Uterus (tissue), 4 donors: ENCODE measurements around the gene CLEC9A. TPM values are rescaled to one million over a fixed set of nuclear protein-coding genes. Genes with fewer than 3 reads are reported as not detected.
"Not testable (repeated sequence)": the region's sequence is repeated elsewhere in the genome, so short reads cannot be mapped to it uniquely, and the experiment has no call there.

Experiments used
- DNase-seq, 2 donors: peaks; one replicate each; pipeline ENCODE4 v3.0.0-alpha.2; 2019 to 2020
- H3K27ac ChIP-seq, 2 donors: fragments of 200-600 bp; sonication (generic); 1 replicate in 1 of 2; 2 replicates in 1 of 2; pipeline ENCODE4 v1.5.1; 2016 to 2018
- H3K27me3 ChIP-seq, 2 donors: fragments of 200-600 bp; sonication (generic); one replicate each; pipeline ENCODE4 v1.5.1; 2018 to 2019; ENCODE audit warnings: control low read depth in 1 of 2
- H3K36me3 ChIP-seq, 2 donors: fragments of 200-600 bp; sonication (generic); one replicate each; pipeline ENCODE4 v1.5.1; 2019; ENCODE audit warnings: control low read depth in 1 of 2
- H3K4me1 ChIP-seq, 2 donors: fragments of 200-600 bp; sonication (generic); one replicate each; pipeline ENCODE4 v1.5.1; 2018 to 2019; ENCODE audit warnings: control low read depth in 1 of 2
- H3K4me3 ChIP-seq, 2 donors: fragments of 200-600 bp; sonication (generic); 1 replicate in 1 of 2; 2 replicates in 1 of 2; pipeline ENCODE4 v1.5.1; 2018 to 2019; ENCODE audit warnings: mild to moderate bottlenecking in 1 of 2
- H3K9me3 ChIP-seq, 2 donors: fragments of 200-600 bp; sonication (generic); one replicate each; pipeline ENCODE4 v1.5.1; 2019; ENCODE audit warnings: control low read depth in 1 of 2
- POLR2A ChIP-seq, 2 donors: fragments of 450-650 bp; IDR thresholded peaks; one replicate each; pipeline ENCODE4 v1.6.1; 2016; ENCODE audit warnings: antibody characterized with exemption in 2 of 2, mild to moderate bottlenecking in 1 of 2, moderate library complexity in 1 of 2
- intact Hi-C: fragments of 100-400 bp; cut with DNase I; formaldehyde crosslinking; loops from one replicate; pipeline ENCODE4 v1.15.1; 2023; ENCODE audit warnings: low total_unique reads
- total RNA-seq, 4 donors: library from RNA; depleted of rRNA in 3 of 4; stranded (reverse); fragments of >200 nt in 3 of 4; gene quantifications; one replicate each; pipeline versions ENCODE4 v1.1.0 to v1.2.4, GENCODE V29; 2014 to 2023
- TF ChIP-seq, protein P1 (sequence below), 4 experiments: fragments of 200-600 bp in 2 of 4; fragments of 450-650 bp in 2 of 4; sonication (generic) in 2 of 4; IDR thresholded peaks; one replicate each; pipeline ENCODE4 v1.5.1; 2016 to 2019; ENCODE audit warnings: antibody characterized with exemption in 4 of 4, mild to moderate bottlenecking in 2 of 4, moderate library complexity in 1 of 4
- donor health status: DM: yes; HTN: yes; CAD: no.

The CLEC9A gene
- total RNA-seq, 4 donors from 2014 or later, result 0.90 TPM; not detected in 3

DNA sequence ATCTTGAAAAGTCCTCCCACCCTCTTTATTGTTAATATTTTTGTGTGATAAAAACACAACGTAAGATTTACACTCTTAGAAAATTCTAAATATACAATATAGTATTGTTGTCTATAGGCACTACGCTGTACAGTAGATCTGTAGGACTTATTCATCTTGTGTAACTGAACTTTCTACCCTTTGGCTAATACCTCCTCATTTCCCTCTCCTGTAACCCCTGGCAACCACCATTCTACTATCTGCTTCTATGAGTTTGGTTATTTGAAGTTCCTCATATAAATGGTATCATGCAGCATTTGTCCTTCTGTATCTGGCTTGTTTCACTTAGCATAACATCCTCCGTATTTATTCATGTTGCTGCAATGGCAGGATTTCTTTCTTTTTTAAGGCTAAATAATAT is 5.2 kb upstream of the CLEC9A start:
- H3K27ac ChIP-seq, result no peak overlapping the region
- H3K4me3 ChIP-seq, result no peak overlapping the region
- no peaks in the 10 kb centered on the region for H3K4me1 ChIP-seq
- no peak for DNase-seq
- H3K36me3 ChIP-seq, result no peaks in the 10 kb centered on the region
- no peak for TF ChIP-seq POLR2A (IDR thresholded peaks at IDR 0.05)
- TF ChIP-seq, protein P1, sequence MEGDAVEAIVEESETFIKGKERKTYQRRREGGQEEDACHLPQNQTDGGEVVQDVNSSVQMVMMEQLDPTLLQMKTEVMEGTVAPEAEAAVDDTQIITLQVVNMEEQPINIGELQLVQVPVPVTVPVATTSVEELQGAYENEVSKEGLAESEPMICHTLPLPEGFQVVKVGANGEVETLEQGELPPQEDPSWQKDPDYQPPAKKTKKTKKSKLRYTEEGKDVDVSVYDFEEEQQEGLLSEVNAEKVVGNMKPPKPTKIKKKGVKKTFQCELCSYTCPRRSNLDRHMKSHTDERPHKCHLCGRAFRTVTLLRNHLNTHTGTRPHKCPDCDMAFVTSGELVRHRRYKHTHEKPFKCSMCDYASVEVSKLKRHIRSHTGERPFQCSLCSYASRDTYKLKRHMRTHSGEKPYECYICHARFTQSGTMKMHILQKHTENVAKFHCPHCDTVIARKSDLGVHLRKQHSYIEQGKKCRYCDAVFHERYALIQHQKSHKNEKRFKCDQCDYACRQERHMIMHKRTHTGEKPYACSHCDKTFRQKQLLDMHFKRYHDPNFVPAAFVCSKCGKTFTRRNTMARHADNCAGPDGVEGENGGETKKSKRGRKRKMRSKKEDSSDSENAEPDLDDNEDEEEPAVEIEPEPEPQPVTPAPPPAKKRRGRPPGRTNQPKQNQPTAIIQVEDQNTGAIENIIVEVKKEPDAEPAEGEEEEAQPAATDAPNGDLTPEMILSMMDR (IDR thresholded peaks at IDR 0.05), result no peak
- intact Hi-C loops, result no loop called here
- H3K9me3 ChIP-seq, result no peaks in the 10 kb centered on the region
- no peaks in the 10 kb centered on the region for H3K27me3 ChIP-seq

DNA sequence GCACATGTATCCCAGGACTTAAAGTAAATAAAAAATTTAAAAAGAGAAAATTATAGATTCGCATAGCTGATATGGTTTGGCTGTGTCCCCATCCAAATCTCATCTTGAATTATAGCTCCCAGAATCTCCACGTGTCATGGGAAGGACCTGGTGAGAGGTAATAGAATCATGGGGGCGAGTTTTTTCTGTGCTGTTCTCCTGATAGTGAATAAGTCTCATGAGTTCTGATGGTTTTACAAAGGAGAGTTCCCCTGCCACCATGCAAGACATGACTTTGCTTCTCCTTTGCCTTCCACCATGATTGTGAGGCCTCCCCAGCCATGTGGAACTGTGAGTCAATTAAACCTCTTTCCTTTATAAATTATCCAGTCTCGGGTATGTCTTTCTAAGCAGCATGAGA is 3.8 kb upstream of the CLEC9A start:
- H3K27ac ChIP-seq, DNase-seq, H3K4me3 ChIP-seq, H3K9me3 ChIP-seq, intact Hi-C loops, H3K27me3 ChIP-seq, H3K36me3 ChIP-seq, H3K4me1 ChIP-seq: not testable (repeated sequence)

DNA sequence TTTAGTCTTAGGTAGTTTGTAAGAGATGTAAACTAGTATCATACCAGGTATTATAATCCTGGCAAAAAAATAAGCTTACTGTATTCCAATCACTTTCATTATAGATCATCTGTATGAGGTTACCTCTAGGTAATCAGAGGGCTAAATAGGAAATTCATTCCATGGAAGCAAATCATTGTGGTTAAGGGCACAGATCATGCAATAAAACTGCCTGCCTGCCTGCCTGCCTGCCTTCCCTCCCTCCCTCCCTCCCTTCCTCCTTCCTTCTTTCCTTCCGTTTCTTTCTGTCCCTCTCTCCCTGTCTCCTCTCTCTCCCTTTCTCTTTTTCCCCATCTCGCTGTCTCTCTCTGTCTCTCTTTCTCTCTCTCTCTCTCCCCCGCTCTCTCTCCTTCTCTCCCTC is 3.2 kb upstream of the CLEC9A start:
- H3K27me3 ChIP-seq, result no peaks in the 10 kb centered on the region
- no peaks in the 10 kb centered on the region for H3K36me3 ChIP-seq
- H3K27ac ChIP-seq, result no peak overlapping the region
- no peak overlapping the region for H3K4me3 ChIP-seq
- no peak for DNase-seq
- no peaks in the 10 kb centered on the region for H3K9me3 ChIP-seq
- intact Hi-C loops, result no loop called here
- TF ChIP-seq POLR2A (IDR thresholded peaks at IDR 0.05), result no peak
- TF ChIP-seq, protein P1 (IDR thresholded peaks at IDR 0.05), result no peak
- H3K4me1 ChIP-seq, result no peaks in the 10 kb centered on the region

DNA sequence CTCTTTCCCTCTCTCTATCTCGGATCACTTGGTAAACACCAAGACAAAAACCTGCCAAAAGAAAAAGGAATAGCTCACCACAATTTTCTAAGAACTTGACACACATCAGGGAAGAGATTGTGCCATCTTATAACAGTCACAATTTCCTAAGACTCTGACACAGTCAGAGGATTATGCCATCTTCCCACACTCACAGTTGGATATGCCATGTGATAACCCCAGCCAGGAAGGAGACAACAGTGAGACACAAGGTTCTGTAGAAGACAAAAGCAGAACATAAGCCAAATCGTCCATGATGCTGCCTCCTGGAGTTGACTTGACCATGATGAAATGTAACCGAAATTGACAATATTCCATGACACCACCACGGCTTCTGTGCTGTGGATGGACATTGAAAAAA is 2.8 kb upstream of the CLEC9A start:
- H3K4me3 ChIP-seq, result no peak overlapping the region
- H3K9me3 ChIP-seq, result no peaks in the 10 kb centered on the region
- no peak overlapping the region for H3K27ac ChIP-seq
- no peaks in the 10 kb centered on the region for H3K4me1 ChIP-seq
- DNase-seq, result no peak
- H3K27me3 ChIP-seq, result no peaks in the 10 kb centered on the region
- no peak for TF ChIP-seq POLR2A (IDR thresholded peaks at IDR 0.05)
- TF ChIP-seq, protein P1 (IDR thresholded peaks at IDR 0.05), result no peak
- intact Hi-C loops, result no loop called here
- no peaks in the 10 kb centered on the region for H3K36me3 ChIP-seq

DNA sequence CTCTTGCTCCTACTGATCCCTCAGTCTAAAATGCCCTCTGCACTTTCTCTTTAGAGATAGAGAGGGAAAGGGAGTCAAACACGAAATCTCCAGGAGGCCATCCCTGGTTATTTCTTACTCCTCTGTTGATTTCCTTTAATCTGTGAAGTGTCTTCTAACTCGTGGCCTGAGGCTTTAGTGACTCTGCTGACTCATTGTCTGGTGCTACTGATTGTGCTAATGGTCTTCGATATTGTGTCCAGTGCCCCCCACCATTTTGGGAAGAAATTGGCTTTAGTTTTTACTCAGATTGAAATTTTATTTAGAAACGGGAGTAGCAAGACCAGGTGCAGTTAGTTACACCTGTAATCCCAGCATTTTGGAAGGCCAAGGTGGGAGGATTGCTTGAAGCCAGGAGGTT is 839 bp downstream of the CLEC9A start:
- no peak overlapping the region for H3K4me3 ChIP-seq
- DNase-seq, result no peak
- intact Hi-C loops, result no loop called here
- no peak overlapping the region for H3K27ac ChIP-seq
- no peaks in the 10 kb centered on the region for H3K4me1 ChIP-seq
- H3K27me3 ChIP-seq, result no peaks in the 10 kb centered on the region
- H3K9me3 ChIP-seq, result no peaks in the 10 kb centered on the region
- H3K36me3 ChIP-seq, result no peaks in the 10 kb centered on the region
- TF ChIP-seq, protein P1 (IDR thresholded peaks at IDR 0.05), result no peak
- no peak for TF ChIP-seq POLR2A (IDR thresholded peaks at IDR 0.05)

DNA sequence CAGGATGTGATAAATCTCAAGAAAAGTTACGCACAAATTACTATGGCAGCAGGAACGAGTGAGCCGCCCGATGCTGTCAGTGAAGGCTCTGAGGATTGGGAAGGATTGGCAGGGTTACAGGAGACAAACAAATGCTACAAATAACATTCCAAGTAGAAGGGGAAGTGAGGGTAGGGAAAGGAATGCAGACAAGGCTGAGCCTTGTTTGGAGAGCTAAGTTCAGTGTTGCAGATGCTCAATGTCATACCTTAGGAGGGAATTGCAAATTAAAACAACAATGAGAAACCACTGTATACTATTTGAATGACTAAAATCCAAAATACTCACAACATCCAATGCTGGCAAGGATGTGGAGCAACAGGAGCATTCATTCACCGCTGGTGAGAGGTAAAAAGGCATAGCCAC is 1.3 kb downstream of the CLEC9A start:
- no peak for TF ChIP-seq POLR2A (IDR thresholded peaks at IDR 0.05)
- TF ChIP-seq, protein P1 (IDR thresholded peaks at IDR 0.05), result no peak
- DNase-seq, result no peak
- Histone ChIP-seq H3K9me3 (no peaks in the 10 kb centered on the region), H3K4me1 (no peaks in the 10 kb centered on the region), H3K4me3 (no peak overlapping the region), H3K36me3 (no peaks in the 10 kb centered on the region), H3K27ac (no peak overlapping the region), H3K27me3 (no peaks in the 10 kb centered on the region)
- intact Hi-C loops, result no loop called here
